Right atrium auricular region (tissue), 2 donors: ENCODE data around the gene LPP. TPM values are rescaled to one million over a fixed set of nuclear protein-coding genes. Genes with fewer than 3 reads are reported as not detected.

ENCODE experiments used
- DNase-seq: peaks from one replicate; pipeline ENCODE4 v3.0.0-alpha.2; 2019; ENCODE audit warnings: low spot score
- H3K27ac ChIP-seq, 2 donors: fragments of 200-600 bp; sonication (generic); 1 replicate in 1 of 2; 2 replicates in 1 of 2; pipeline ENCODE4 v1.5.1; 2016 to 2019
- H3K27me3 ChIP-seq, 2 donors: fragments of 200-600 bp; sonication (generic); one replicate each; pipeline versions ENCODE4 v1.5.1 to v1.6.0; 2017 to 2019
- H3K36me3 ChIP-seq: fragments of 200-600 bp; sonication (generic); one replicate; pipeline ENCODE4 v1.5.1; 2016
- H3K4me1 ChIP-seq, 2 donors: fragments of 200-600 bp; sonication (generic); one replicate each; pipeline versions ENCODE4 v1.5.1 to v1.6.0; 2017 to 2019
- H3K4me3 ChIP-seq, 2 donors: fragments of 200-600 bp; sonication (generic); 1 replicate in 1 of 2; 2 replicates in 1 of 2; pipeline ENCODE4 v1.5.1; 2017 to 2019; ENCODE audit warnings: mild to moderate bottlenecking in 1 of 2, moderate library complexity in 1 of 2
- H3K9me3 ChIP-seq, 2 donors: fragments of 200-600 bp; sonication (generic); one replicate each; pipeline ENCODE4 v1.5.1; 2019
- total RNA-seq, 2 donors: library from RNA; depleted of rRNA; stranded (reverse); fragments of >200 nt; gene quantifications; one replicate each; pipeline ENCODE4 v1.1.0, GENCODE V29; 2016
- TF ChIP-seq, protein P1 (sequence below), 2 donors: fragments of 200-600 bp; sonication (generic); IDR thresholded peaks; one replicate each; pipeline ENCODE4 v1.5.1; 2019; ENCODE audit warnings: antibody characterized with exemption in 2 of 2

LPP gene
- total RNA-seq, 2 donors from 2014 or later: 117 to 186 TPM

DNA sequence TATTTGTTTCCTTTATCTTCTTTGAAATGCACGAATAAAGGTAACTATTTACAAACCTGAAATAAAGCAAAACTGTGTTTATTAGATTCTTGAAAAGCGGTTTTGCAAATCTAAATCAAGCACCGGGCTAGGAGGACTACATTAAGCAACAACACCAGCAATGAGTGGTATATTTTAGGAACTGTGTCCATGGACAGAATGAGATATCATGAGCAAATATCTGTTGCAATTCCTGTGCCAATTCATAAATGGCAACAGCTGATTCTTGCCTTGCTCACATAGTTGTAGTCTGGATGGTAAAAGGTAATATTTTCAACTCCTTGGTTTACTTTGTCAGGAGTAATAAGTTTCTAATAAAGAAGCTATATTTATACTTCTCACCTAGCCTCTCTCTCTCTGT is 403.3 kb downstream of the LPP start:
- Histone ChIP-seq H3K27me3 (no peaks in the 10 kb centered on the region), H3K9me3 (no peaks in the 10 kb centered on the region), H3K27ac (no peak overlapping the region), H3K4me3 (no peak overlapping the region), H3K36me3 (no peaks in the 10 kb centered on the region), H3K4me1 (peaks cover 0 to 30% of the 10 kb centered on the region in 2 donors)
- no peak for DNase-seq
- TF ChIP-seq, protein P1, sequence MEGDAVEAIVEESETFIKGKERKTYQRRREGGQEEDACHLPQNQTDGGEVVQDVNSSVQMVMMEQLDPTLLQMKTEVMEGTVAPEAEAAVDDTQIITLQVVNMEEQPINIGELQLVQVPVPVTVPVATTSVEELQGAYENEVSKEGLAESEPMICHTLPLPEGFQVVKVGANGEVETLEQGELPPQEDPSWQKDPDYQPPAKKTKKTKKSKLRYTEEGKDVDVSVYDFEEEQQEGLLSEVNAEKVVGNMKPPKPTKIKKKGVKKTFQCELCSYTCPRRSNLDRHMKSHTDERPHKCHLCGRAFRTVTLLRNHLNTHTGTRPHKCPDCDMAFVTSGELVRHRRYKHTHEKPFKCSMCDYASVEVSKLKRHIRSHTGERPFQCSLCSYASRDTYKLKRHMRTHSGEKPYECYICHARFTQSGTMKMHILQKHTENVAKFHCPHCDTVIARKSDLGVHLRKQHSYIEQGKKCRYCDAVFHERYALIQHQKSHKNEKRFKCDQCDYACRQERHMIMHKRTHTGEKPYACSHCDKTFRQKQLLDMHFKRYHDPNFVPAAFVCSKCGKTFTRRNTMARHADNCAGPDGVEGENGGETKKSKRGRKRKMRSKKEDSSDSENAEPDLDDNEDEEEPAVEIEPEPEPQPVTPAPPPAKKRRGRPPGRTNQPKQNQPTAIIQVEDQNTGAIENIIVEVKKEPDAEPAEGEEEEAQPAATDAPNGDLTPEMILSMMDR (IDR thresholded peaks at IDR 0.05): no peak

DNA sequence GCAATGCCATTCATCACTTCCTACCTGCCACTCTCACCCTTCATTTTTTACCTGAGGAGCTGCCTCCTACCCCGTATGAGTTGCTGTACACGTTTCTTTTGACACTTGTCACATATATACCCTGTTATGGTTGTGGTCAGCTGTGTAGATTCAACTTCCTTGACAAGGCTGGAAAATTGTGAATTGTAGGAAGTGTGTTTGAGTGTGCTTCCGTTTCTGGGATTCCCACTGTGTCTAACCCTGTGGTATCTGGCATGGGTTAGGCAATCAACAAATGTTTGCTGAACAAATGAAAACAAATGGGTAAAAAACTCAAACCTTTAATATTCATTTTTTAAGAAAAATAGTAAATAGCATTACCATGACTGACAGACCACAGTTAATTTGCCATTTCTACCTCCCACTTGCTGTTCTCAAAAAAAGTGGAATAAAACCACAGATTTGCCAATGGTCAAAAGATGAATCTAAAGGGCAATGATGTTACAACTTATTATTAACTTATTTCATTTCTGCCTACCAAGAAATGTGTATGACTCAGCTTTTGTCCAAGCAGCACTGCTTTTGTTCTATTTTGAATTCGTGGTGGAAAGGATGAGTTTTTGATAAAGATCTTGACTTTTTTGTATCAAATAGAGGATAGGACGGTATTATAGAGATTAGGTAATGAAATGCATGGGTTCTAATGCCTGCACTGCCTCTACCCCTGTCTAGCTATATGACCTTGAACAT is 404.6 kb downstream of the LPP start:
- Histone ChIP-seq H3K27me3 (no peaks in the 10 kb centered on the region), H3K27ac (peak overlapping the region in 1 of 2 donors; percentile 18), H3K4me1 (peaks cover 0 to 26% of the 10 kb centered on the region in 2 donors), H3K36me3 (no peaks in the 10 kb centered on the region), H3K4me3 (no peak overlapping the region), H3K9me3 (no peaks in the 10 kb centered on the region)
- TF ChIP-seq, protein P1 (IDR thresholded peaks at IDR 0.05): no peak
- no peak for DNase-seq

GRCh38 chr3:188559072-188559429 is 405.1 kb downstream of the LPP start:
- DNase-seq: no peak
- H3K27me3 ChIP-seq: no peaks in the 10 kb centered on the region
- TF ChIP-seq, protein P1 (IDR thresholded peaks at IDR 0.05): no peak
- no peak overlapping the region for H3K27ac ChIP-seq
- no peak overlapping the region for H3K4me3 ChIP-seq
- no peaks in the 10 kb centered on the region for H3K36me3 ChIP-seq
- peaks cover 0 to 21% of the 10 kb centered on the region in 2 donors for H3K4me1 ChIP-seq
- H3K9me3 ChIP-seq: no peaks in the 10 kb centered on the region

DNA sequence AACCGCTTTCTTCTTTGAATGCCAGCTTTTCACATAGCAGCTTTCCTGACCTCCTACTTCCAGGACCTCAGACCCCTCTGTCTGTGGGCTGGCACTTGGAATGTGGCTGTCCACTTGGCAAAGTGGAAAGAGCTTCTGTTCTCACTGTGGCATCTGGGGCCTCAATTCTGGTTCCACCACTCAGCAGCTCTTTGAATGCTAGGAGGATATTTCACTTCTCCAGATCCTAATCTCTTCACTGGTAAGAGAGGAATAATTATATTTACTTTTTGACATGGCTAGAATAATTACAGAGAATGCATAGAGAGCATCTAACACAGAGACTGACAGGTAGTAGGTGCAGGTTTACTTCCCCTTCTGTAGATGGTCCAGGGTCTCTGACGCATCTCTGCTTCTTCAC is 405.9 kb downstream of the LPP start:
- TF ChIP-seq, protein P1 (IDR thresholded peaks at IDR 0.05): no peak
- H3K27me3 ChIP-seq: no peaks in the 10 kb centered on the region
- H3K9me3 ChIP-seq: no peaks in the 10 kb centered on the region
- no peak for DNase-seq
- H3K4me1 ChIP-seq: peaks cover 0 to 12% of the 10 kb centered on the region in 2 donors
- no peaks in the 10 kb centered on the region for H3K36me3 ChIP-seq
- no peak overlapping the region for H3K4me3 ChIP-seq
- H3K27ac ChIP-seq: no peak overlapping the region

- TF ChIP-seq, protein P1 (IDR thresholded peaks at IDR 0.05): no peak
- peaks cover 0 to 9% of the 10 kb centered on the region in 2 donors for H3K4me1 ChIP-seq
Measured at GRCh38 chr3:188562144-188562543, 408.2 kb downstream of the LPP start.

More at GRCh38 chr3:188562144-188562543, 408.2 kb downstream of the LPP start:
- Histone ChIP-seq H3K36me3 (no peaks in the 10 kb centered on the region), H3K27ac (no peak overlapping the region), H3K4me3 (no peak overlapping the region), H3K9me3 (no peaks in the 10 kb centered on the region), H3K27me3 (no peaks in the 10 kb centered on the region)
- DNase-seq: no peak
